Dendritic cell treated with granulocyte-macrophage colony-stimulating factor and Interleukin-4, amounts not matched to agents 40 ng/mL and 50 ng/mL, for 4 days (primary cell): Measurements from ENCODE around the gene NOL4L.

Experiments used
- H3K27ac Mint-ChIP-seq: one replicate; pipeline ENCODE4 v1.8.0; 2022; ENCODE audit warnings: mild to moderate bottlenecking, mixed read lengths
- H3K27me3 Mint-ChIP-seq: one replicate; pipeline ENCODE4 v1.8.0; 2022; ENCODE audit warnings: mild to moderate bottlenecking, mixed read lengths
- H3K36me3 Mint-ChIP-seq: one replicate; pipeline ENCODE4 v1.8.0; 2022; ENCODE audit warnings: low read depth, mixed read lengths
- H3K4me1 Mint-ChIP-seq: one replicate; pipeline ENCODE4 v1.8.0; 2022; ENCODE audit warnings: low read depth, mixed read lengths
- H3K4me3 Mint-ChIP-seq: one replicate; pipeline ENCODE4 v1.8.0; 2022; ENCODE audit warnings: mild to moderate bottlenecking, moderate library complexity, mixed read lengths
- H3K9me3 Mint-ChIP-seq: one replicate; pipeline ENCODE4 v1.8.0; 2022; ENCODE audit warnings: mixed read lengths
- intact Hi-C: fragments of 100-400 bp; cut with micrococcal nuclease; formaldehyde crosslinking; loops from one replicate; pipeline ENCODE4 v1.15.0; 2022

NOL4L gene

GRCh38 chr20:32437391-32438074 lies 147.6 kb downstream of the NOL4L start:
- H3K4me1 Mint-ChIP-seq = peaks cover 5% of the 10 kb centered on the region
- intact Hi-C loops = no loop called here
- H3K4me3 Mint-ChIP-seq = no peak overlapping the region
- H3K27ac Mint-ChIP-seq = no peak overlapping the region
- no peaks in the 10 kb centered on the region for H3K9me3 Mint-ChIP-seq
- peaks cover 82% of the 10 kb centered on the region for H3K36me3 Mint-ChIP-seq
- no peaks in the 10 kb centered on the region for H3K27me3 Mint-ChIP-seq

GRCh38 chr20:32436968-32437367 lies 148.2 kb downstream of the NOL4L start:
- intact Hi-C loops = no loop called here
- Mint-ChIP-seq H3K27ac (no peak overlapping the region), H3K4me3 (no peak overlapping the region), H3K36me3 (peaks cover 84% of the 10 kb centered on the region), H3K9me3 (no peaks in the 10 kb centered on the region), H3K27me3 (no peaks in the 10 kb centered on the region), H3K4me1 (peaks cover 5% of the 10 kb centered on the region)

GRCh38 chr20:32436142-32436861 lies 148.8 kb downstream of the NOL4L start:
- Mint-ChIP-seq H3K4me1 (no peaks in the 10 kb centered on the region), H3K27ac (no peak overlapping the region), H3K36me3 (peaks cover 84% of the 10 kb centered on the region), H3K27me3 (no peaks in the 10 kb centered on the region), H3K9me3 (no peaks in the 10 kb centered on the region), H3K4me3 (no peak overlapping the region)
- intact Hi-C loops = no loop called here

GRCh38 chr20:32435449-32436107 lies 149.6 kb downstream of the NOL4L start:
- intact Hi-C loops = no loop called here
- H3K27ac Mint-ChIP-seq = no peak overlapping the region

GRCh38 chr20:32434434-32434833 lies 150.7 kb downstream of the NOL4L start:
- intact Hi-C loops = no loop called here
- Mint-ChIP-seq H3K4me1 (no peaks in the 10 kb centered on the region), H3K36me3 (peaks cover 96% of the 10 kb centered on the region), H3K27me3 (no peaks in the 10 kb centered on the region), H3K4me3 (no peak overlapping the region), H3K27ac (no peak overlapping the region), H3K9me3 (no peaks in the 10 kb centered on the region)

More at GRCh38 chr20:32435449-32436107, 149.6 kb downstream of the NOL4L start:
- no peaks in the 10 kb centered on the region for H3K4me1 Mint-ChIP-seq
- no peak overlapping the region for H3K4me3 Mint-ChIP-seq
- peaks cover 87% of the 10 kb centered on the region for H3K36me3 Mint-ChIP-seq
- H3K9me3 Mint-ChIP-seq = no peaks in the 10 kb centered on the region
- no peaks in the 10 kb centered on the region for H3K27me3 Mint-ChIP-seq

- no peaks in the 10 kb centered on the region for H3K9me3 Mint-ChIP-seq
- peaks cover 96% of the 10 kb centered on the region for H3K36me3 Mint-ChIP-seq
- H3K4me3 Mint-ChIP-seq = no peak overlapping the region
- no peaks in the 10 kb centered on the region for H3K4me1 Mint-ChIP-seq
- intact Hi-C loops = no loop called here
- H3K27me3 Mint-ChIP-seq = no peaks in the 10 kb centered on the region
- no peak overlapping the region for H3K27ac Mint-ChIP-seq
Measured at GRCh38 chr20:32433311-32434021, 151.7 kb downstream of the NOL4L start.

GRCh38 chr20:32432277-32432676 lies 152.9 kb downstream of the NOL4L start:
- H3K27me3 Mint-ChIP-seq = no peaks in the 10 kb centered on the region
- peaks cover 97% of the 10 kb centered on the region for H3K36me3 Mint-ChIP-seq
- intact Hi-C loops = no loop called here
- no peak overlapping the region for H3K27ac Mint-ChIP-seq
- no peaks in the 10 kb centered on the region for H3K4me1 Mint-ChIP-seq
- H3K4me3 Mint-ChIP-seq = no peak overlapping the region
- H3K9me3 Mint-ChIP-seq = no peaks in the 10 kb centered on the region

- Mint-ChIP-seq H3K4me1 (no peaks in the 10 kb centered on the region), H3K4me3 (no peak overlapping the region), H3K27me3 (no peaks in the 10 kb centered on the region), H3K27ac (no peak overlapping the region), H3K36me3 (peaks cover 94% of the 10 kb centered on the region), H3K9me3 (no peaks in the 10 kb centered on the region)
- intact Hi-C loops = no loop called here
Measured at GRCh38 chr20:32431457-32431856, 153.7 kb downstream of the NOL4L start.

GRCh38 chr20:32429745-32430360 lies 155.3 kb downstream of the NOL4L start:
- H3K9me3 Mint-ChIP-seq = no peaks in the 10 kb centered on the region
- no peak overlapping the region for H3K4me3 Mint-ChIP-seq
- H3K27me3 Mint-ChIP-seq = no peaks in the 10 kb centered on the region
- H3K27ac Mint-ChIP-seq = no peak overlapping the region
- H3K36me3 Mint-ChIP-seq = peaks cover 83% of the 10 kb centered on the region
- no peaks in the 10 kb centered on the region for H3K4me1 Mint-ChIP-seq
- intact Hi-C loops = no loop called here

GRCh38 chr20:32429343-32429742 lies 155.8 kb downstream of the NOL4L start:
- H3K36me3 Mint-ChIP-seq = peaks cover 78% of the 10 kb centered on the region
- H3K9me3 Mint-ChIP-seq = no peaks in the 10 kb centered on the region
- no peak overlapping the region for H3K4me3 Mint-ChIP-seq
- intact Hi-C loops = no loop called here
- no peaks in the 10 kb centered on the region for H3K27me3 Mint-ChIP-seq
- H3K4me1 Mint-ChIP-seq = no peaks in the 10 kb centered on the region
- no peak overlapping the region for H3K27ac Mint-ChIP-seq

- H3K27ac Mint-ChIP-seq = no peak overlapping the region
Measured at GRCh38 chr20:32427996-32428395, 157.1 kb downstream of the NOL4L start.

GRCh38 chr20:32421290-32421689 lies 163.8 kb downstream of the NOL4L start:
- Mint-ChIP-seq H3K27ac (no peak overlapping the region), H3K4me3 (no peak overlapping the region), H3K9me3 (no peaks in the 10 kb centered on the region), H3K4me1 (peaks cover 5% of the 10 kb centered on the region), H3K27me3 (no peaks in the 10 kb centered on the region), H3K36me3 (peaks cover 6% of the 10 kb centered on the region)
- intact Hi-C loops = no loop called here

More at GRCh38 chr20:32427996-32428395, 157.1 kb downstream of the NOL4L start:
- Mint-ChIP-seq H3K27me3 (no peaks in the 10 kb centered on the region), H3K4me3 (no peak overlapping the region), H3K9me3 (no peaks in the 10 kb centered on the region), H3K4me1 (no peaks in the 10 kb centered on the region), H3K36me3 (peaks cover 65% of the 10 kb centered on the region)
- intact Hi-C loops = no loop called here

GRCh38 chr20:32418376-32418775 lies 166.8 kb downstream of the NOL4L start:
- H3K4me1 Mint-ChIP-seq = peaks cover 15% of the 10 kb centered on the region
- no peak overlapping the region for H3K4me3 Mint-ChIP-seq
- no peaks in the 10 kb centered on the region for H3K27me3 Mint-ChIP-seq
- intact Hi-C loops = no loop called here
- H3K36me3 Mint-ChIP-seq = peaks cover 7% of the 10 kb centered on the region
- no peaks in the 10 kb centered on the region for H3K9me3 Mint-ChIP-seq
- H3K27ac Mint-ChIP-seq = no peak overlapping the region
